ENCODE measurements around the gene PHKG2.

GRCh38 chr16:30775392-30776188 lies 27.4 kb downstream of the PHKG2 start:
- TF ChIP-seq, protein P1, sequence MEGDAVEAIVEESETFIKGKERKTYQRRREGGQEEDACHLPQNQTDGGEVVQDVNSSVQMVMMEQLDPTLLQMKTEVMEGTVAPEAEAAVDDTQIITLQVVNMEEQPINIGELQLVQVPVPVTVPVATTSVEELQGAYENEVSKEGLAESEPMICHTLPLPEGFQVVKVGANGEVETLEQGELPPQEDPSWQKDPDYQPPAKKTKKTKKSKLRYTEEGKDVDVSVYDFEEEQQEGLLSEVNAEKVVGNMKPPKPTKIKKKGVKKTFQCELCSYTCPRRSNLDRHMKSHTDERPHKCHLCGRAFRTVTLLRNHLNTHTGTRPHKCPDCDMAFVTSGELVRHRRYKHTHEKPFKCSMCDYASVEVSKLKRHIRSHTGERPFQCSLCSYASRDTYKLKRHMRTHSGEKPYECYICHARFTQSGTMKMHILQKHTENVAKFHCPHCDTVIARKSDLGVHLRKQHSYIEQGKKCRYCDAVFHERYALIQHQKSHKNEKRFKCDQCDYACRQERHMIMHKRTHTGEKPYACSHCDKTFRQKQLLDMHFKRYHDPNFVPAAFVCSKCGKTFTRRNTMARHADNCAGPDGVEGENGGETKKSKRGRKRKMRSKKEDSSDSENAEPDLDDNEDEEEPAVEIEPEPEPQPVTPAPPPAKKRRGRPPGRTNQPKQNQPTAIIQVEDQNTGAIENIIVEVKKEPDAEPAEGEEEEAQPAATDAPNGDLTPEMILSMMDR (IDR thresholded peaks at IDR 0.05; ENCODE audit: low read depth, low read length) = no peak
- TF ChIP-seq EZH2phosphoT487 (IDR thresholded peaks at IDR 0.05; ENCODE audit: low read depth) = no peak
